HL-60 (cell line): Measurements from ENCODE around the gene CWF19L2.

Source experiments
- DNase-seq, 2 experiments: peaks; one replicate each; pipeline ENCODE4 v3.0.0-alpha.2; 2010 to 2020; ENCODE audit warnings: low read depth in 1 of 2, low spot score in 1 of 2
- H3K27ac ChIP-seq: fragments of 250-450 bp; sonication (Bioruptor Pico); replicated peaks from 2 replicates; pipeline ENCODE4 v1.5.1; 2020; ENCODE audit warnings: mild to moderate bottlenecking, moderate library complexity
- H3K27me3 ChIP-seq: fragments of 250-450 bp; sonication (Bioruptor Pico); 2 replicates; pipeline ENCODE4 v1.5.1; 2021; ENCODE audit warnings: mild to moderate bottlenecking, moderate library complexity; ENCODE audit not compliant: insufficient read depth, poor library complexity, severe bottlenecking
- H3K4me3 ChIP-seq: replicated peaks from 2 replicates; pipeline ENCODE4 v1.5.1; 2011; ENCODE audit warnings: mild to moderate bottlenecking, control low read depth, low read length; ENCODE audit not compliant: insufficient read depth
- GABPA ChIP-seq: IDR thresholded peaks from 2 replicates; pipeline ENCODE4 v1.6.1; 2012; ENCODE audit warnings: low read depth
- POLR2AphosphoS5 ChIP-seq: IDR thresholded peaks from 2 replicates; pipeline ENCODE4 v1.6.1; 2012; ENCODE audit warnings: low read depth
- SPI1 ChIP-seq: IDR thresholded peaks from 2 replicates; pipeline ENCODE4 v1.6.1; 2012; ENCODE audit warnings: low read depth, mild to moderate bottlenecking, borderline replicate concordance
- TF ChIP-seq, protein P1 (sequence below): IDR thresholded peaks from 2 replicates; pipeline ENCODE4 v1.6.1; 2012; ENCODE audit warnings: low read depth; ENCODE audit not compliant: insufficient replicate concordance
- TF ChIP-seq, protein P2 (sequence below): IDR thresholded peaks from one replicate; pipeline ENCODE4 v1.5.1; 2011; ENCODE audit warnings: low read length, control low read depth, inconsistent platforms; ENCODE audit not compliant: insufficient read depth

The CWF19L2 gene

DNA sequence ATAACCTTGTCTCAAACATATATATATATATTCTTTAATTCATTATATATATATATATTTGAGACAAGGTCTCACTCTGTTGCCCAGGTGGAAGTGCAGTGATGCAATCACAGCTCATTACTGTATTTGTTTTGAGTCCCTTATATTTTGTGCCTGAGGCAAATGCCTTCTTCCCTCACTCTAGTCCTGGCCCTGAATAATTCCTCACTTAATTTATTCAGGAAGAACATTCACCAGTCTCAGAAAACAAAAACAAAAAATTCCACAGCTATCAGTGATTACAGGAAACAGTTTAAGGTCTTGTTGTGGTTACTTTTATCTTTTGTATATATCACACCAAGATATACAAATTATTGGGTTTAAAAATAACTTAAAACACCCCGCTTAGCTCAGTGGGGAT, 155.7 kb downstream of the CWF19L2 start:
- H3K4me3 ChIP-seq, result no peak overlapping the region
- no peak for DNase-seq
- H3K27ac ChIP-seq, result no peak overlapping the region
- no peak for TF ChIP-seq POLR2AphosphoS5
- TF ChIP-seq, protein P1, sequence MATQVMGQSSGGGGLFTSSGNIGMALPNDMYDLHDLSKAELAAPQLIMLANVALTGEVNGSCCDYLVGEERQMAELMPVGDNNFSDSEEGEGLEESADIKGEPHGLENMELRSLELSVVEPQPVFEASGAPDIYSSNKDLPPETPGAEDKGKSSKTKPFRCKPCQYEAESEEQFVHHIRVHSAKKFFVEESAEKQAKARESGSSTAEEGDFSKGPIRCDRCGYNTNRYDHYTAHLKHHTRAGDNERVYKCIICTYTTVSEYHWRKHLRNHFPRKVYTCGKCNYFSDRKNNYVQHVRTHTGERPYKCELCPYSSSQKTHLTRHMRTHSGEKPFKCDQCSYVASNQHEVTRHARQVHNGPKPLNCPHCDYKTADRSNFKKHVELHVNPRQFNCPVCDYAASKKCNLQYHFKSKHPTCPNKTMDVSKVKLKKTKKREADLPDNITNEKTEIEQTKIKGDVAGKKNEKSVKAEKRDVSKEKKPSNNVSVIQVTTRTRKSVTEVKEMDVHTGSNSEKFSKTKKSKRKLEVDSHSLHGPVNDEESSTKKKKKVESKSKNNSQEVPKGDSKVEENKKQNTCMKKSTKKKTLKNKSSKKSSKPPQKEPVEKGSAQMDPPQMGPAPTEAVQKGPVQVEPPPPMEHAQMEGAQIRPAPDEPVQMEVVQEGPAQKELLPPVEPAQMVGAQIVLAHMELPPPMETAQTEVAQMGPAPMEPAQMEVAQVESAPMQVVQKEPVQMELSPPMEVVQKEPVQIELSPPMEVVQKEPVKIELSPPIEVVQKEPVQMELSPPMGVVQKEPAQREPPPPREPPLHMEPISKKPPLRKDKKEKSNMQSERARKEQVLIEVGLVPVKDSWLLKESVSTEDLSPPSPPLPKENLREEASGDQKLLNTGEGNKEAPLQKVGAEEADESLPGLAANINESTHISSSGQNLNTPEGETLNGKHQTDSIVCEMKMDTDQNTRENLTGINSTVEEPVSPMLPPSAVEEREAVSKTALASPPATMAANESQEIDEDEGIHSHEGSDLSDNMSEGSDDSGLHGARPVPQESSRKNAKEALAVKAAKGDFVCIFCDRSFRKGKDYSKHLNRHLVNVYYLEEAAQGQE, result no peak
- no peak for TF ChIP-seq SPI1
- no peak for TF ChIP-seq GABPA
- TF ChIP-seq, protein P2, sequence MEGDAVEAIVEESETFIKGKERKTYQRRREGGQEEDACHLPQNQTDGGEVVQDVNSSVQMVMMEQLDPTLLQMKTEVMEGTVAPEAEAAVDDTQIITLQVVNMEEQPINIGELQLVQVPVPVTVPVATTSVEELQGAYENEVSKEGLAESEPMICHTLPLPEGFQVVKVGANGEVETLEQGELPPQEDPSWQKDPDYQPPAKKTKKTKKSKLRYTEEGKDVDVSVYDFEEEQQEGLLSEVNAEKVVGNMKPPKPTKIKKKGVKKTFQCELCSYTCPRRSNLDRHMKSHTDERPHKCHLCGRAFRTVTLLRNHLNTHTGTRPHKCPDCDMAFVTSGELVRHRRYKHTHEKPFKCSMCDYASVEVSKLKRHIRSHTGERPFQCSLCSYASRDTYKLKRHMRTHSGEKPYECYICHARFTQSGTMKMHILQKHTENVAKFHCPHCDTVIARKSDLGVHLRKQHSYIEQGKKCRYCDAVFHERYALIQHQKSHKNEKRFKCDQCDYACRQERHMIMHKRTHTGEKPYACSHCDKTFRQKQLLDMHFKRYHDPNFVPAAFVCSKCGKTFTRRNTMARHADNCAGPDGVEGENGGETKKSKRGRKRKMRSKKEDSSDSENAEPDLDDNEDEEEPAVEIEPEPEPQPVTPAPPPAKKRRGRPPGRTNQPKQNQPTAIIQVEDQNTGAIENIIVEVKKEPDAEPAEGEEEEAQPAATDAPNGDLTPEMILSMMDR, result no peak
- H3K27me3 ChIP-seq, result no peaks in the 10 kb centered on the region

DNA sequence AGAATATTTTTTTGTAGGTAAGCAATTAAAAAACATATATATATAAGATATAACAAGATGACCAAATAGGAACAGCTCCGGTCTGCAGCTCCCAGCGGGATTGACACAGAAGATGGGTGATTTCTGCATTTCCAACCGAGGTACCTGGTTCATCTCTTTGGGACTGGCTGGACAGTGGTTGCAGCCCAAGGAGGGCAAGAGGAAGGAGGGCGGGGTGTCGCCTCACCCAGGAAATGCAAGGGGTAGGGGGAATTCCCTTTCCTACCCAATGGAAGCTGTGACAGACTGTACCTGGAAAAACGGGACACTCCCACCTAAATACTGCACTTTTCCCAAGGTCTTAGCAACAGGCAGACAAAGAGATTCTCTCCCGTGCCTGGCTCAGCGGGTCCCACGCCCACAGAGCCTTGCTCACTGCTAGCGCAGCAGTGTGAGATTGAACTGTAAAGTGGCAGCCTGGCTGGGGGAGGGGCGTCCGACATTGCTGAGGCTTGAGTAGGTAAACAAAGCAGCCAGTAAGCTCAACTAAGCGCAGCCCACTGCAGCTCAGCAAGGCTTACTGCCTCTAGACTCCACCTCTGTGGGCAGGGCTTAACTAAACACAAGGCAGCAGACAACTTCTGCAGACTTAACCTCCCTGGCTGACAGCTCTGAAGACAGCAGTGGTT, 163.8 kb downstream of the CWF19L2 start:
- Histone ChIP-seq H3K4me3 (no peak overlapping the region), H3K27me3 (no peaks in the 10 kb centered on the region), H3K27ac (no peak overlapping the region)
- TF ChIP-seq POLR2AphosphoS5 (no peak), SPI1 (no peak), GABPA (no peak)
- TF ChIP-seq, protein P2, result no peak
- TF ChIP-seq, protein P1, result no peak
- no peak for DNase-seq

DNA sequence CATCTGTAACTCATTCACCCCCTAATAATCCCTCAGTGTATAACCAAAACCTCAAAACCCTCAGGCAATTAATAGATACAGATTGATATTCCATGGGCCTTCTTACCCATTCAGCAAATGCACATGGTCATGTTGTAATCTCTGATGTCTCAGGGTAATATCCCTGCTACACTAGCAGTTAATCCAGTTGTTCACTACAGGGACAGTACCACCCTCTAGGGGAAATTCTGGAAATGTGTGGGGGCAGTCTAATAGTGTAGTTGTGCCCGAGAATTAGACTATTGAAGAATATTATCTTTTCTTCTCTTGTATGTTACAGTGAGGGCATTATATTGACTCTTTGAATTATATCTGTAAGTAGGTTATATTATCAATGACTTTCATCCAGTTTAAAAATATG, 175.4 kb downstream of the CWF19L2 start:
- Histone ChIP-seq H3K4me3 (no peak overlapping the region), H3K27ac (no peak overlapping the region), H3K27me3 (no peaks in the 10 kb centered on the region)
- DNase-seq, result no peak
- TF ChIP-seq SPI1 (no peak), POLR2AphosphoS5 (no peak), GABPA (no peak)
- TF ChIP-seq, protein P2, result no peak
- TF ChIP-seq, protein P1, result no peak
